HL-60/S4 treated with phorbol 12-myristate 13-acetate at 8.2 ng/mL for 4 days and 3 days (cell line): ENCODE measurements around the gene DPP4.
"Not testable (repeated sequence)": the region's sequence is repeated elsewhere in the genome, so short reads cannot be mapped to it uniquely, and the experiment has no call there.

Source experiments
- in situ Hi-C: fragments of 300-500 bp; cut with MboI; formaldehyde crosslinking; loops from 2 replicates; pipeline ENCODE4 v1.15.0; 2022; ENCODE audit warnings: low sequenced_read_pairs

The DPP4 gene

GRCh38 chr2:161965994-161966393 is 108.0 kb downstream of the DPP4 start:
- in situ Hi-C loops, result no loop called here

GRCh38 chr2:161964160-161964559 is 109.9 kb downstream of the DPP4 start:
- in situ Hi-C loops, result no loop called here

GRCh38 chr2:161962160-161962559 is 111.9 kb downstream of the DPP4 start:
- in situ Hi-C loops, result no loop called here

GRCh38 chr2:161961061-161961460 is 113.0 kb downstream of the DPP4 start:
- in situ Hi-C loops, result no loop called here

- in situ Hi-C loops, result no loop called here
These were observed 117.3 kb downstream of the DPP4 start for GRCh38 chr2:161956738-161957137.

GRCh38 chr2:161955211-161955610 is 118.8 kb downstream of the DPP4 start:
- in situ Hi-C loops, result no loop called here

- in situ Hi-C loops, result no loop called here
These were observed 119.9 kb downstream of the DPP4 start for GRCh38 chr2:161954103-161954502.

- in situ Hi-C loops, result not testable (repeated sequence)
These were observed 120.6 kb downstream of the DPP4 start for GRCh38 chr2:161953367-161953766.

GRCh38 chr2:161952783-161953191 is 121.2 kb downstream of the DPP4 start:
- in situ Hi-C loops, result no loop called here

GRCh38 chr2:161947836-161948235 is 126.2 kb downstream of the DPP4 start:
- in situ Hi-C loops, result no loop called here

GRCh38 chr2:161947406-161947805 is 126.6 kb downstream of the DPP4 start:
- in situ Hi-C loops, result no loop called here

- in situ Hi-C loops, result no loop called here
These were observed 127.4 kb downstream of the DPP4 start for GRCh38 chr2:161946489-161947107.

- in situ Hi-C loops, result no loop called here
These were observed 131.0 kb downstream of the DPP4 start for GRCh38 chr2:161943011-161943410.
